ENCODE results near the gene GNAZ. TPM values are rescaled to one million over a fixed set of nuclear protein-coding genes. Genes with fewer than 3 reads are reported as not detected.

The GNAZ gene
- total RNA-seq, 1 experiment from 2014 or later, result 33.0 TPM

- no peak overlapping the region for H3K4me3 ChIP-seq (ENCODE audit: low read length)
- no peaks in the 10 kb centered on the region for H3K79me2 ChIP-seq (ENCODE audit: low read length)
- no peak for DNase-seq
- no peak overlapping the region for H3K27ac ChIP-seq (ENCODE audit: low read length)
- no peaks in the 10 kb centered on the region for H3K9me3 ChIP-seq (ENCODE audit: low read length)
- H3K27me3 ChIP-seq (ENCODE audit: low read length), result no peaks in the 10 kb centered on the region
- H3K4me2 ChIP-seq (ENCODE audit: low read depth, low read length, poor library complexity, severe bottlenecking), result no peak overlapping the region
- H3K9me2 ChIP-seq (replicated peaks; ENCODE audit: insufficient read depth, low read length), result no peaks in the 10 kb centered on the region
- H3K36me3 ChIP-seq (ENCODE audit: insufficient read depth, low read length), result no peaks in the 10 kb centered on the region
- H3K9ac ChIP-seq (ENCODE audit: low read length), result no peak overlapping the region
- H4K20me1 ChIP-seq (ENCODE audit: insufficient read depth, low read depth, low read length), result 0 out of 2 replicates have a peak, but pooled peaks cover 6% of the 10 kb centered on the region
- no peaks in the 10 kb centered on the region for H3K4me1 ChIP-seq (ENCODE audit: low read length)
- H2AFZ ChIP-seq (ENCODE audit: low read length), result no peak overlapping the region
Observed at GRCh38 chr22:23100124-23100801, 29.9 kb downstream of the GNAZ start.

GRCh38 chr22:23101524-23101923, 31.2 kb downstream of the GNAZ start:
- Histone ChIP-seq H2AFZ (ENCODE audit: low read length) (no peak overlapping the region), H3K79me2 (ENCODE audit: low read length) (no peaks in the 10 kb centered on the region), H3K4me2 (ENCODE audit: low read depth, low read length, poor library complexity, severe bottlenecking) (no peak overlapping the region), H4K20me1 (ENCODE audit: insufficient read depth, low read depth, low read length) (0 out of 2 replicates have a peak, but pooled peaks cover 6% of the 10 kb centered on the region), H3K9me2 (replicated peaks; ENCODE audit: insufficient read depth, low read length) (no peaks in the 10 kb centered on the region), H3K27me3 (ENCODE audit: low read length) (no peaks in the 10 kb centered on the region), H3K9me3 (ENCODE audit: low read length) (no peaks in the 10 kb centered on the region), H3K4me3 (ENCODE audit: low read length) (no peak overlapping the region), H3K27ac (ENCODE audit: low read length) (no peak overlapping the region), H3K4me1 (ENCODE audit: low read length) (no peaks in the 10 kb centered on the region), H3K9ac (ENCODE audit: low read length) (no peak overlapping the region), H3K36me3 (ENCODE audit: insufficient read depth, low read length) (no peaks in the 10 kb centered on the region)
- no peak for DNase-seq

DNA sequence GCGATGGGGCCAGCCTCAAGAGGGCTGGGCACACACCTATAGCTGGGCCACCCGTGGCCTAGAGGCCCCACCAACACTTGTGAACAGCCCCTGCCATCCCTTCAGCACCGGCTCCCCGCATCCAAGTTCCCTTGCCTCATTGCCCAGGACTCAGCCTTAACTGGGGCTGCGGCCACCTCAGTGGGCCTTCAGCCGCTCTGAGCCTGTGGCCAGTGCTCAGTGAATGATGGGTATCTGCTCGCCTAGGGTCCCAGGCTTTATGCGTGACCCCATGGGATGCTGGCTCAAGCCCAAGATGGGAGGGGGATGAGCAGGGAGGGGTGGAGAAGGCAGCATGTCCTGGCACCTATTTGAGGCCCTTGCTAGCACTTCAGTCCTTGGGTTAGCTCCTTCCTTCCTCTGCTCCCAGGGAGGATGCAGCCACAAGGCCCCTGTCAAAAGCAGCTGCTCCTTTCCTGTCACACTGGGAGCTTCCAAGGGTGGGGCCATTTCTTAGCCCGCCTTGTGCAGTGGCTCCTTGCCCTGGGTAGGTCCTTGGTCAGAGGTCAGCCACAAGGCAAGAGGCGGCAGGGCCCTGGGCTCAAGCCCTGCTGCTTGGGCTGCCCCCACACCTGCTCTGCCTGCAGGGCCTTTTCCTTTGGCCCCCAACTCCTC, 31.8 kb downstream of the GNAZ start:
- H3K9me3 ChIP-seq (ENCODE audit: low read length), result no peaks in the 10 kb centered on the region
- H3K4me1 ChIP-seq (ENCODE audit: low read length), result no peaks in the 10 kb centered on the region
- no peaks in the 10 kb centered on the region for H3K36me3 ChIP-seq (ENCODE audit: insufficient read depth, low read length)
- H3K4me2 ChIP-seq (ENCODE audit: low read depth, low read length, poor library complexity, severe bottlenecking), result no peak overlapping the region
- no peak overlapping the region for H3K27ac ChIP-seq (ENCODE audit: low read length)
- H2AFZ ChIP-seq (ENCODE audit: low read length), result no peak overlapping the region
- no peaks in the 10 kb centered on the region for H3K79me2 ChIP-seq (ENCODE audit: low read length)
- 0 out of 2 replicates have a peak, but pooled peaks cover 6% of the 10 kb centered on the region for H4K20me1 ChIP-seq (ENCODE audit: insufficient read depth, low read depth, low read length)
- no peak overlapping the region for H3K9ac ChIP-seq (ENCODE audit: low read length)
- H3K4me3 ChIP-seq (ENCODE audit: low read length), result no peak overlapping the region
- no peaks in the 10 kb centered on the region for H3K9me2 ChIP-seq (replicated peaks; ENCODE audit: insufficient read depth, low read length)
- H3K27me3 ChIP-seq (ENCODE audit: low read length), result no peaks in the 10 kb centered on the region
- DNase-seq, result no peak

DNA sequence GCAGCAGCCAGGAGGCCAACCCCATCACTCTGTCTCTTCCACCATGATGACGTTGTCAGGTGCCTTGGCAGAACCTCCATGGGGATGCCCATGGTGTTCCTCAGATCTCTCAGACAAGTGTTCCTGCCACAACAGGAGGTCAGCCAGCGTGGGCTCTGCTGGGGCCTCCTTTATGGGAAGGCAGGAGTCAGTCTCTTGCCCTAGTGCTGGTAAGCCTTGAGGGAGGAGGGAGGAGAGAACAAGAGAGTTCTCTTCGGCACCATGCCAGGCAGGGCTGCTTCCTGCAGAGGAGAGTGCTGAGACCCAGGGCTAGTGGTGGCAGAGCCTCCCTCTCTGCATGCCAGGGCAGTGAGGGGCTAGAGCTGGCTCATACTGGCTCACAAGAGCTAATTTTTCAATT, 32.5 kb downstream of the GNAZ start:
- Histone ChIP-seq H3K9ac (ENCODE audit: low read length) (no peak overlapping the region), H3K79me2 (ENCODE audit: low read length) (no peaks in the 10 kb centered on the region), H3K36me3 (ENCODE audit: insufficient read depth, low read length) (no peaks in the 10 kb centered on the region), H2AFZ (ENCODE audit: low read length) (no peak overlapping the region), H3K4me1 (ENCODE audit: low read length) (no peaks in the 10 kb centered on the region), H3K27me3 (ENCODE audit: low read length) (no peaks in the 10 kb centered on the region), H4K20me1 (ENCODE audit: insufficient read depth, low read depth, low read length) (0 out of 2 replicates have a peak, but pooled peaks cover 6% of the 10 kb centered on the region), H3K27ac (ENCODE audit: low read length) (no peak overlapping the region), H3K4me3 (ENCODE audit: low read length) (no peak overlapping the region), H3K9me2 (replicated peaks; ENCODE audit: insufficient read depth, low read length) (no peaks in the 10 kb centered on the region), H3K9me3 (ENCODE audit: low read length) (no peaks in the 10 kb centered on the region), H3K4me2 (ENCODE audit: low read depth, low read length, poor library complexity, severe bottlenecking) (no peak overlapping the region)
- no peak for DNase-seq

DNA sequence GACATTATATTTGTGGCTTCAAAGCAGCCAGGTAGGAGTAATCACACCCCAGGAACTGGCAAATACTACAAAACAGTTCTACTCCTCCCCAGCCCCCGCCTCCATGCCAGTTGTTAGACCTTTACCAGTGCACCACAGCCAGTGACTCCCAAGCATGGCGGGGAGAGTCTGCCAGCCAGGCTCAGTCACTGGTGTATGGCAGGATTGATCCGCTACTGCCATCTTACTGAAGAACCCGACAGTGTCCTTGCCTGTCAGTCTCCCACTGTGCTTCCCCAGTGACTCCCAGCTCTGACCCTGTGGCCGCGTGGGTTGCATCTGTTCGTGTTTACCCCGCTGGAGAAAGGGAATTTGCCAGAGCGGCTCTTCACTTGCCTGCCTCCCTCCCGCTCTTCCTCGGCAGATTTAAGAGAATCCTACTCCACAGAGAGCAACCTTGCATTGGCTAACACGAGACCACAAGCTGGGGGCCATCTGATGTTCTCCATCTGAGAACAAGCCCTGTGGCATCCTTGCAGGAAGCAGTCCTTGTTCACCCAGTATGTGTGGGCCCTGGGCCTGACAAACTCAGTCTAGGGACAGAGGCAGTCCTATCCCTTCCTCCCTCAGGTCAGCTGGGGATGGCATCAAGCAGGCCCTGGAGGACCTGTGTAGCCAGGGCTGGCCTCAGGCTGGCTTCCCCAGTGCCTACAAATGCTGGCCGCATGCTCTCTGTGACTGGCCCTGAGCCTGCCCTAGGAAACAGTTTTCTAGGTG, 33.1 kb downstream of the GNAZ start:
- Histone ChIP-seq H3K9ac (ENCODE audit: low read length) (no peak overlapping the region), H4K20me1 (ENCODE audit: insufficient read depth, low read depth, low read length) (0 out of 2 replicates have a peak, but pooled peaks cover 6% of the 10 kb centered on the region), H3K4me3 (ENCODE audit: low read length) (no peak overlapping the region), H2AFZ (ENCODE audit: low read length) (no peak overlapping the region), H3K4me1 (ENCODE audit: low read length) (no peaks in the 10 kb centered on the region), H3K36me3 (ENCODE audit: insufficient read depth, low read length) (no peaks in the 10 kb centered on the region), H3K27me3 (ENCODE audit: low read length) (no peaks in the 10 kb centered on the region), H3K27ac (ENCODE audit: low read length) (no peak overlapping the region), H3K79me2 (ENCODE audit: low read length) (no peaks in the 10 kb centered on the region), H3K9me3 (ENCODE audit: low read length) (no peaks in the 10 kb centered on the region), H3K9me2 (replicated peaks; ENCODE audit: insufficient read depth, low read length) (no peaks in the 10 kb centered on the region), H3K4me2 (ENCODE audit: low read depth, low read length, poor library complexity, severe bottlenecking) (no peak overlapping the region)
- no peak for DNase-seq

DNA sequence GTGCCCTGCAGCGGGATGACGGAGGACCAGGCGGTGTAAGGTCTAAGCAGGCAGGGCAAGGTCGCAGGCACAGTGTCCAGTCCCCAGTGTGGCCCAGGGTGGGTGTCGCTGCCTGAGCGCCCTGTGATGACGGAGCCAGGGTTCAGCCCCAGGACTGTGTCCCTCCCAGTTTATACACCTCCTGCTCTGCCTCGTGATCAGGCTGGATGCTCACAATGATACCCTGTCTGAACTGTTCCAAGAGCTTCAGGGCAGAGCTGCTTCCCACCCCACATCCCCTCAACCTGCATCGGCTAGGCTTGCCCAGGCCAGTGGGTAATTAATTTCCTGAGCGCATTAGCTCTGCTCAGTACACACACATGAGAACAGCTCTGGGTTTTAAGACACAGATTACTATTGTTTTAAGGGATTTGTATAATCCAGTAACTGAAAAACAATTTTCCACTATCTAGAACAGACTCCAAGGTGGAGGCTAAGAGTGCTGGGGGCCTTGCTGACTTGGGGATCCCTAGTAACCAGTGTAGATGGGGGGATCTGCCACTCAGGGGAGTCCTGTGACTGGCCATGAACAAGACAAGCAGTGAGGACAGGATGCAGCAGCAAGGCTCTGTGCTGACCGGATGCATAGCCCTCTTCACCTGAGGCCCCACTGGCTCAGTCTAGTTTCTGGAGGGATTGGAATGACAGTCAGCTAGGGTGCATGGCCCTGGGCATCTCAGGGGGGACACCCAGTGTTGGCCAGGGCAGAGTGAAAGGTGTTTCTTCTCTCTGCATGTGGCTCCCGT, 34.1 kb downstream of the GNAZ start:
- H3K4me2 ChIP-seq (ENCODE audit: low read depth, low read length, poor library complexity, severe bottlenecking), result no peak overlapping the region
- no peaks in the 10 kb centered on the region for H3K36me3 ChIP-seq (ENCODE audit: insufficient read depth, low read length)
- no peaks in the 10 kb centered on the region for H3K9me2 ChIP-seq (replicated peaks; ENCODE audit: insufficient read depth, low read length)
- no peaks in the 10 kb centered on the region for H3K79me2 ChIP-seq (ENCODE audit: low read length)
- H3K9me3 ChIP-seq (ENCODE audit: low read length), result no peaks in the 10 kb centered on the region
- no peak overlapping the region for H3K9ac ChIP-seq (ENCODE audit: low read length)
- H4K20me1 ChIP-seq (ENCODE audit: insufficient read depth, low read depth, low read length), result 0 out of 2 replicates have a peak, but pooled peaks cover 6% of the 10 kb centered on the region
- H3K4me3 ChIP-seq (ENCODE audit: low read length), result no peak overlapping the region
- no peaks in the 10 kb centered on the region for H3K27me3 ChIP-seq (ENCODE audit: low read length)
- H3K4me1 ChIP-seq (ENCODE audit: low read length), result no peaks in the 10 kb centered on the region
- H3K27ac ChIP-seq (ENCODE audit: low read length), result no peak overlapping the region
- DNase-seq, result no peak
- H2AFZ ChIP-seq (ENCODE audit: low read length), result no peak overlapping the region

GRCh38 chr22:23105304-23105703, 35.0 kb downstream of the GNAZ start:
- Histone ChIP-seq H3K4me3 (ENCODE audit: low read length) (no peak overlapping the region), H3K79me2 (ENCODE audit: low read length) (no peaks in the 10 kb centered on the region), H3K27ac (ENCODE audit: low read length) (no peak overlapping the region), H3K4me1 (ENCODE audit: low read length) (no peaks in the 10 kb centered on the region; the same call in 1 of the 2 replicates), H3K4me2 (ENCODE audit: low read depth, low read length, poor library complexity, severe bottlenecking) (no peak overlapping the region), H3K9me3 (ENCODE audit: low read length) (no peaks in the 10 kb centered on the region), H2AFZ (ENCODE audit: low read length) (no peak overlapping the region), H4K20me1 (ENCODE audit: insufficient read depth, low read depth, low read length) (no peaks in the 10 kb centered on the region), H3K9me2 (replicated peaks; ENCODE audit: insufficient read depth, low read length) (no peaks in the 10 kb centered on the region), H3K36me3 (ENCODE audit: insufficient read depth, low read length) (no peaks in the 10 kb centered on the region), H3K9ac (ENCODE audit: low read length) (no peak overlapping the region), H3K27me3 (ENCODE audit: low read length) (no peaks in the 10 kb centered on the region)
- no peak for DNase-seq

Measured in Karpas-422 (cell line).